Dedifferentiated amniotic fluid mesenchymal stem cell (primary cell): ENCODE data around the gene GRXCR2.
"Not testable (repeated sequence)": the region's sequence is repeated elsewhere in the genome, so short reads cannot be mapped to it uniquely, and the experiment has no call there.

ENCODE experiments used
- DNase-seq: peaks from one replicate; pipeline ENCODE4 v3.0.0-alpha.2; 2016; ENCODE audit errors: extremely low spot score

The GRXCR2 gene

GRCh38 chr5:145887217-145887616, 14.4 kb upstream of the GRXCR2 start:
- no peak for DNase-seq

- no peak for DNase-seq
These were observed 2.0 kb upstream of the GRXCR2 start for GRCh38 chr5:145874765-145875164.

GRCh38 chr5:145872486-145872885, 328 bp downstream of the GRXCR2 start:
- DNase-seq: no peak

- DNase-seq: no peak
These were observed 3.1 kb downstream of the GRXCR2 start for GRCh38 chr5:145869753-145870152.

- no peak for DNase-seq
These were observed 5.0 kb downstream of the GRXCR2 start for GRCh38 chr5:145867806-145868205.

GRCh38 chr5:145864432-145864831, 8.4 kb downstream of the GRXCR2 start:
- not testable (repeated sequence) for DNase-seq

- no peak for DNase-seq
These were observed 9.8 kb downstream of the GRXCR2 start for GRCh38 chr5:145863003-145863402.

GRCh38 chr5:145859897-145860296, 12.9 kb downstream of the GRXCR2 start:
- DNase-seq: no peak

- DNase-seq: no peak
These were observed 13.4 kb downstream of the GRXCR2 start for GRCh38 chr5:145859453-145859852.

GRCh38 chr5:145858959-145859358, 13.9 kb downstream of the GRXCR2 start:
- DNase-seq: no peak

GRCh38 chr5:145856285-145856818, 16.5 kb downstream of the GRXCR2 start:
- DNase-seq: no peak

- no peak for DNase-seq
These were observed 17.0 kb downstream of the GRXCR2 start for GRCh38 chr5:145855763-145856267.

- peak; percentile 65 for DNase-seq
These were observed 18.1 kb downstream of the GRXCR2 start for GRCh38 chr5:145854651-145855258.

GRCh38 chr5:145853781-145854376, 18.9 kb downstream of the GRXCR2 start:
- no peak for DNase-seq

GRCh38 chr5:145852990-145853389, 19.8 kb downstream of the GRXCR2 start:
- DNase-seq: no peak

GRCh38 chr5:145848854-145849253, 24.0 kb downstream of the GRXCR2 start:
- no peak for DNase-seq

- DNase-seq: peak; percentile 47
These were observed 25.0 kb downstream of the GRXCR2 start for GRCh38 chr5:145847499-145848497.

GRCh38 chr5:145846081-145846480, 26.7 kb downstream of the GRXCR2 start:
- no peak for DNase-seq

GRCh38 chr5:145841299-145841698, 31.5 kb downstream of the GRXCR2 start:
- no peak for DNase-seq

GRCh38 chr5:145840458-145841132, 32.2 kb downstream of the GRXCR2 start:
- DNase-seq: no peak

GRCh38 chr5:145838276-145838675, 34.5 kb downstream of the GRXCR2 start:
- DNase-seq: no peak
